T-helper 1 cell treated with Interleukin-12 subunit alpha and Interleukin-12 subunit beta and Interleukin-4 antibody, amounts not matched to agents 30 μg/mL and 1 μg/mL, for 36 hours (primary cell): Measurements from ENCODE around the gene MOB1A.

ENCODE experiments used
- H3K27ac Mint-ChIP-seq: one replicate; pipeline ENCODE4 v1.8.0; 2021; ENCODE audit warnings: mild to moderate bottlenecking, mixed read lengths
- H3K27me3 Mint-ChIP-seq: one replicate; pipeline ENCODE4 v1.8.0; 2021; ENCODE audit warnings: low read depth, mixed read lengths
- H3K36me3 Mint-ChIP-seq: one replicate; pipeline ENCODE4 v1.8.0; 2021; ENCODE audit warnings: low read depth, mixed read lengths
- H3K4me1 Mint-ChIP-seq: one replicate; pipeline ENCODE4 v1.8.0; 2021; ENCODE audit warnings: low read depth, mixed read lengths
- H3K4me3 Mint-ChIP-seq: one replicate; pipeline ENCODE4 v1.8.0; 2021; ENCODE audit warnings: mild to moderate bottlenecking, moderate library complexity, mixed read lengths
- H3K9me3 Mint-ChIP-seq: one replicate; pipeline ENCODE4 v1.8.0; 2021; ENCODE audit warnings: mixed read lengths

Gene MOB1A

DNA sequence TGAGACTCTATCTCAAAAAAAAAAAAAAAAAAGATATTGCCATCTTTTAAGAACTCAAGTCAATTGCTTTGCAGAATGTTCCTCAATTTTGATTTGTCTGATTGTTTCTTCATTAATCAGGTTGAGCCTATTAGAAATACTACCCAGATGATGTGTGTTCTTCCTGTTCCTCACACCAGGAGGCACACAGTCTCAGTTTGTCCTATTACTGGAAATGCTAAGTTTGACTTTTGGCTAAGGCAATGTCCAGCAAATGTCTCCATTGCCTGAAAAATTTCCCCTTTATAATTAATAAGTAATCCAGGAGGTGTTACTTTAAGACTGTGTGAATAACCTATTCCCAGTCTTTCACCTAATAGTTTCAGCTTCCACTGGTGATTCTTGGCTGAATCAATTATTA, 59.3 kb downstream of the MOB1A start:
- H3K27ac Mint-ChIP-seq, result no peak overlapping the region
- H3K4me1 Mint-ChIP-seq, result peaks cover 11% of the 10 kb centered on the region
- peaks cover 6% of the 10 kb centered on the region for H3K27me3 Mint-ChIP-seq
- H3K36me3 Mint-ChIP-seq, result peaks cover 9% of the 10 kb centered on the region
- H3K4me3 Mint-ChIP-seq, result no peak overlapping the region
- H3K9me3 Mint-ChIP-seq, result peaks cover 18% of the 10 kb centered on the region

DNA sequence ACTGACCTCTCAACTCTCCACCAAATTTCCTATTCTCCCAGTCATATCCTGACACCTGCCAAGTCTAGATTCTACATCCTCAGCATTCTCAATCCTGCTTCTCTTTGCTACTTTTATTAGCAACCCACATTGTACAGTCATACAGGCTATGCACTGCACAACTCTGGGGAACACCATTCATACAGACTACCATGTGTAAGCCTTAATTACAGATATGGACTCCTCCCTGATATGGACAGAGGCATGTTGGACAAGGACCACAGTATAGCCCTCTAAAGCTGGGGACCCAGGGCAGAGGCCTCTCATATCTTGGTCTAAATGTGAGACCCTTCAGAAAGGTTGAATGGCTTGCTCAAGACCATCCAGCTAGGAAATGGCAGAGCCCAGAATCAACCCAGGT, 67.3 kb downstream of the MOB1A start:
- H3K4me1 Mint-ChIP-seq, result no peaks in the 10 kb centered on the region
- H3K27ac Mint-ChIP-seq, result no peak overlapping the region
- H3K9me3 Mint-ChIP-seq, result no peaks in the 10 kb centered on the region
- H3K4me3 Mint-ChIP-seq, result no peak overlapping the region
- peaks cover 10% of the 10 kb centered on the region for H3K27me3 Mint-ChIP-seq
- no peaks in the 10 kb centered on the region for H3K36me3 Mint-ChIP-seq

DNA sequence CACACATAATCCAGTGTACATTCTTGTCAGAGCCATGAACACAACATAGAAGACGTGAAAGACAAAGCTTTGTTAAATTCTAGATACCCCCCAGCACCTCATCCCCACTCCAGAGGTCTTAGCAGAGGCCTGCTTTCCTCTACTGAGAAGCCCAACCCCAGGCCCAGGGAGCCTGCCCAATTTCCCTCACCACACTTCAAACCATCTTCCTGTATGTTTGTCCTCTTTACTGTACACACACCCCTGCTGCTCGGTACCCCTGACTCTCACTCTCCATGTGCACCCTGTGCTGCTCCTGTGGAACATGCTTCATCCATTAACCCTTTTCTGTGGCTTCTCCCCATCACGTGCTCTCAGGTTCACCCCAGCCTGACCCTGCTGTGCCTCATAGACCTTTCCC, 68.1 kb downstream of the MOB1A start:
- H3K4me3 Mint-ChIP-seq, result no peak overlapping the region

DNA sequence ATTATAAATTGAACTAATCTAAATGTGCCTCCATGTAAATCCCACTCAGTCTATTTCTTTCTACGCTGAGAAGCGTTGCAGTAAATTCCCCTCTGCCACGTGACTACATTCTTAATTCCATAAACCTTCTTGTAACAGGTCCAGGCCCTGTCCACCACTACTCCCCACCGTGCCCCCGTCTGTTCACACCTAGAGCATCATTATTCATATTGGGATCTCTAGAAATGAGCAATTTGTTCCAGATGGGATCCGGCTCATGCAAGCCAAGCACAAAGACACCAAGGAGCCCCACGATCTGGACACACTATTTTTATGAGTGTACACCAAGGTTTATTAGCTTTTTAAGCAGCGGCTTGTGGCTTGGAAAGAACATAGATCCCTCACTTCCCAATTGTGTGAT, 69.1 kb downstream of the MOB1A start:
- Mint-ChIP-seq H3K4me1 (no peaks in the 10 kb centered on the region), H3K27ac (no peak overlapping the region)

More for the DNA sequence above, 68.1 kb downstream of the MOB1A start:
- no peaks in the 10 kb centered on the region for H3K4me1 Mint-ChIP-seq
- peaks cover 10% of the 10 kb centered on the region for H3K27me3 Mint-ChIP-seq
- no peaks in the 10 kb centered on the region for H3K9me3 Mint-ChIP-seq
- no peak overlapping the region for H3K27ac Mint-ChIP-seq
- no peaks in the 10 kb centered on the region for H3K36me3 Mint-ChIP-seq

DNA sequence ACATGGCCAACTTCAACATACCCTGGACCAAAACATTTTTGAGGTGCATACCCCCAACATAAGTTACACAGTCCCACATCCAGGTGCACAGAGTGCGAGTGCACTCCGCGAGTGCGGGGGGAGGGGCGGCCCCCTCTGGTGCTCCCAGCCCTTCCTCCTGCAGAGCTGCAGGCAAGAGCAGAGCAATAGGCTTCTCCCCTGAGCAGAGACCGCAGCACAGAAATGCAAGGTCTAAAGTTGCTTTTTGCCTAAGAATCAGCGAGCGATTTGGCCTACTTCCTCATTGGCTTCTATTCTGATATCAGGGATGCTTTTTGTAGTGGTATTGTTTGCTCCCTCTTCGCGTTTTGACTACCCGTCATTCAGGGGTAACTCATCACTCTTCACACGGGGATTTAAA, 71.6 kb downstream of the MOB1A start:
- Mint-ChIP-seq H3K27ac (no peak overlapping the region), H3K4me1 (no peaks in the 10 kb centered on the region), H3K9me3 (no peaks in the 10 kb centered on the region), H3K27me3 (no peaks in the 10 kb centered on the region), H3K4me3 (no peak overlapping the region), H3K36me3 (peaks cover 4% of the 10 kb centered on the region)

More for the DNA sequence above, 69.1 kb downstream of the MOB1A start:
- Mint-ChIP-seq H3K9me3 (no peaks in the 10 kb centered on the region), H3K4me3 (no peak overlapping the region), H3K27me3 (peaks cover 10% of the 10 kb centered on the region), H3K36me3 (peaks cover 1% of the 10 kb centered on the region)

DNA sequence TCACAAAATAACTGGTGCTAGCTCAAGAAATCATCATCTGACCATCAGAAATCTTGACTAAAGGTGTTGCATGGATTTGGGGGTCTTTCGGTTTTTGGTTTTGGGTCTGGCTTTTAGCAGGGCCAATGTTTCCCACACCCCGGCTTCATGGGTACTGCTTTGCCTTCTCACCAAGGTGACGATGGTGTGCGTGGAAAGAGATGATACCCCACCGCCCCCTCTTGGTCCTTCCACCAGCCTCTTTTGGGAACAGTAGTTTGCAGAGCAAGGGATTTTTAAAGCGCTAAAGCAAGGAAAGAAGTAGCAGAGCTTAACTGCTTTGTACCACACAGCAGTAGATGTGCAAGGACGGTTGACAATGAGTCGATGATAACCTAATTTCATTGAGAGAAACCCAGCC, 73.3 kb downstream of the MOB1A start:
- Mint-ChIP-seq H3K9me3 (no peaks in the 10 kb centered on the region), H3K27ac (no peak overlapping the region), H3K4me3 (no peak overlapping the region), H3K4me1 (no peaks in the 10 kb centered on the region), H3K36me3 (peaks cover 9% of the 10 kb centered on the region), H3K27me3 (no peaks in the 10 kb centered on the region)

DNA sequence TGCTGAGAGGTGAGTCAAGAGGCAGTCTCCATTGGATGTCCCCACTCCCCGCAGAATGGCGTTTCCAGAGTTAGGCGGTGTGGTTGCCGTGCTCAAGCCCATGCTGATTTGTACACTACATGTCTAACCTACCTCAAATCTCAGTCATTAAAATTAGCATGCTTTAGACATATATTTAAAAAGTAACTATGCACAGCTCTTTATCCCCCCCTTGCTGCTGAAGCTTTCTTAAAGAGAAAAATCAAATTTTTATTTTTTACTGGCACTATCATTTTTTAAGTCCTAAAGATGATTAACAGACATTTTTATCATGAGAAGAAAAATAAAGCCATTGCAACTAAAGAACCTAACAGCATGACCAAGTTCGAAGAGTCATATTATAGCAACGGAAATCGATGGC, 73.8 kb downstream of the MOB1A start:
- Mint-ChIP-seq H3K27me3 (no peaks in the 10 kb centered on the region), H3K36me3 (peaks cover 11% of the 10 kb centered on the region), H3K27ac (no peak overlapping the region), H3K9me3 (no peaks in the 10 kb centered on the region), H3K4me1 (no peaks in the 10 kb centered on the region), H3K4me3 (no peak overlapping the region)

DNA sequence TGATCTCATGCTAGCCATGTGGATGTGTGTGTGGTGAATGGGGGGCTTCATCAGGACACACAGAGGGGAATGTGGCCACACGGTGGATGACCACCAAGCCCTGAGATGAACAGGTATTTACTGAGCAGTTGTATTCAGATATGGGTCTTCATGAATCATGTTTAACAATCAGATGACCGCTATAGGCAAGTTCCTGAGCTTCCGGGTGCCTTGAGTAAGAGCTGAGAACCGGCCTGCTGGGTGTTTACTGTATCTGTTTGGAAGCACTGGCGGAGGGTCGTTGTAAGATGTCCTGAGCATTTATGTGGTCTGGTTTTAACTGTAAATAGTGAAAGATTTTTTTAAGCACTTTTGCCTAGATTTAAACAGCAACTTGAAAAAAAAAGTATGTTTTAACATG, 74.9 kb downstream of the MOB1A start:
- no peak overlapping the region for H3K4me3 Mint-ChIP-seq

More for the DNA sequence above, 74.9 kb downstream of the MOB1A start:
- Mint-ChIP-seq H3K4me1 (no peaks in the 10 kb centered on the region), H3K9me3 (no peaks in the 10 kb centered on the region), H3K27ac (no peak overlapping the region), H3K36me3 (peaks cover 16% of the 10 kb centered on the region), H3K27me3 (no peaks in the 10 kb centered on the region)
